HG03108 (cell line): ENCODE results near the gene FADS6.

Experiments
- ATAC-seq: cut with Tn5 transposase; IDR thresholded peaks from one replicate; pipeline ENCODE4 v1.9.1; 2021; ENCODE audit warnings: moderate library complexity; ENCODE audit not compliant: unreplicated experiment

The FADS6 gene

DNA sequence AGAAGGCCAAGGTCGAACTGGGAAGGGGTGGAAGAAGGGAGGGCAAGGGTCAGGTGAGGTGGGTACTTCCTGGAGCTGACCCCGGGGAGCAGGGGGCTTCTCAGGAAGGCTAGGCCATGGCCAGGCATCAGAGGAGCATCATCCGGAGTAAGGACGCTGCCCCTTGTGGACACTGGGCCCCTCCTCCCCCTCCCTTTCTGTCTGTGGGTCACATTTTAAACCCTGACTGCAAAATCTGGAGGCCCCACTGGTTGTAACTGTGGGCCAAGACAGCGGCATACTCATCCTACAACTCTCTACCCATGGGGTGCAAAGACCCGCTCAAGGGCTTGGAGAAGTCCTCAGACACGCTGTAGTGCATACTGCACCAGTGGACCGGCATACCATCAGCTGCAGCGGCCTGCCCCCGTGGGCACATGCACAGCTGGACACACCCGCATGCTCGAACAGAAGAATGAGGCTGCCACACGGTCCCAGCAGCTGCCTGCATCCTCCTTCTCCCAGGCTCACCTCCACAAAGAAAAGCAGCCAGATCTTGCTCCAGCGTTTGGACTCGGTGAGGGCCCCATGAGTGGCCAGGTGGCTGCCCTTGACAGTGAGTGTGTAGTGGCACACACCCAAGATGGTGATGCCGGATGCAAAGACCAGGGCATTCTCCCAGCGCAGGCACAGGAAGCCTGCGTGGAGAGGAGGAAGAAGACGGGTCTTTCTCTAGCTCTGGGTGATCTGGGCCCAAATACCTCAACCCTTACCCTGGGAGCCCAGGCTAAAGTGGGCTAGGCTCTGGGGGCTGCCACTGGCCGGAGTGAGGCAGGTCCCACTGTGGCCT is 1.2 kb downstream of the FADS6 start:
- no peak for ATAC-seq

DNA sequence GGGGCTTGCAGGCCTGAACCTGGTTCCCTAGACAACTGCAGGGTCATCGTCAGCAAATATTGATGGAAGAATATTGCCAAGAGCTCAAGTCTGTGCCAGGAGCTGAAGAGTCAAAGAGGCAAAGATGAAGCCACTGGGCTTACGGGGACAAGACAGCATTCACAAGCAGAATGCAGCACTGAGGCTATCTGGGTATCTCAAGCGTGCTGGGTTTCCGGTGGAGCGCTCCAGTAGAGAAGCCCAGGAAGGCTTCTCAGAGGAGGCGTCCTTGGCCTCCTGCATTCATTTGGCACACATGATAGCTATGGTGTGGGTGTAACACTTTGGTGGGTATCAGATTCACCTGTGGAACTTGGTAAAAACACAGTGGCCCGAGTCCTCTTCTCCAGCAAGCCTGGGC is 2.9 kb downstream of the FADS6 start:
- ATAC-seq, result no peak

DNA sequence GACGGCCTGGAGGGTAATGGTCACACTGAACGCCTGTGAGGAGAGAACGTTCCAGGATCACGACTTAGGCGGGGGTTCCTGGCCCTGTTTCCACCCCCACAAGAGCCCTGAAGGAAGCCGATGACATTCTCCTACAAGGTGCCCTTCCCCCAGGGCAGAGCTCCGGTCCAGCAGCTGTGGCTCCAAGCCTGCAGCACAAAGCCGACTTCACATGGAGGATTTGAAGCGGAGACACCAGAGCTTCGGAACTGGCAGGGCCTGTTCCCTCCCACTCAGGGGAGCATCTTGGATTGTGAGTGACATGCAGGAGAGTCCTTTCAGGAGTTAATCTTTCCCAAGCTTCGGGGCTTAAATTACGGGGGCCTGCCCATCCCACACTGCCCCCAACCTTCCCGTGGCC is 5.0 kb downstream of the FADS6 start:
- ATAC-seq, result no peak

DNA sequence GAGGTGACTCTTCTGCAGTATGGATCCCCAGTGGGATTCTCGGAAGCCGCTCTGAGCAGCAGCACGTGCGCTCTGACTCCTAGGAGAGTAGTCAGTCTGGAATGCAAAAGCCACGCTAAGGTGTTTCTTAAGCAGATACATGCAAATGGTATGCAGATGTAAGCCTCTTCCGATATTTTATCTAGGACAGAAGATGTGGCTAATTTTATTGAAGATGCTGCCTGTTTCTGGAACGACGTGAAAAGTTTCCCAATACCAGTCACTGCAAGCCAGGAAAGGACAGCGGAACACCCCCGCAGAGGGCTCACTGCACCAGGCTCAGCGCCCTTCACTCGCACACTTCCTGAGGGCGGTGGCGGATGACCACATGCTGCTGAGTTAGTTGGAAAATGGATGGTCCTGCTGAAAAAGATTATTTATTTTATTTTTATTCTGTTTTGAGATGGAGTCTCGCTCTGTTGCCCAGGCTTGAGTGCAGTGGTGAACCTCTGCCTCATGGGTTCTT is 10.1 kb downstream of the FADS6 start:
- ATAC-seq, result no peak

DNA sequence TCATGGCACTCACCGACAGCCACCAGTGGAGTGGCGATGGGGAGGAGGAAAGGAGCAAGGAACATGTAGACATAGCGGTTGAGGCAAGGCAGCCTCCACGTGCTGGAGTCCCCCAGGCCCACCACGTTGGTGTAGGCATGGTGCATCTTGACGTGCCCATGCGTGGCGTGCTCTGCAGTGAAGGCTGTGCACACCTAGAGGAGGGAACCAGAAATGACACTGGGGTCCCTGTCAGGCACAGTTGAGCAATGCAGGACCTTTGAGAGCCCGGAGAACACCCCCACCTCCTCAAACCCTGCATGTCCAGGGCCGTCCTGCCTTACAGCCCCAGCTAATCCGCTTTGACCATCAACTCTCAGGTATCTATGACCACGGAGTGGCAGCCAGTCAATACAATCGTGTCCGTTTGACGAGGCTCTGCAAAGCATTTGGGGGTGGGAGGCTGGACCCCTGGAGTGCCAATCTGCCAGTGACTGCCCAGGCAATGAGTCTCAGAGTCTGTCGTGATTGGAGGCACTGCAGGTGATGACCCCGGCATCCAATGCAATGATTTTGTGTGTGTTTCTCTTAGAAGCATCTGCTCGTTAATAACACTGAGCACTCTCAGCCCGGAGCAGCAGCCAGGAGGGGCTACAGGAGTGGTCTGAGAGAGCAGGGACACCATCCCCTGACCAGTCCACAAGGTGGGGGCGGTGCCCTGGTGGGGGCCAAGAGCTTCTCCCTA is 10.8 kb downstream of the FADS6 start:
- no peak for ATAC-seq

DNA sequence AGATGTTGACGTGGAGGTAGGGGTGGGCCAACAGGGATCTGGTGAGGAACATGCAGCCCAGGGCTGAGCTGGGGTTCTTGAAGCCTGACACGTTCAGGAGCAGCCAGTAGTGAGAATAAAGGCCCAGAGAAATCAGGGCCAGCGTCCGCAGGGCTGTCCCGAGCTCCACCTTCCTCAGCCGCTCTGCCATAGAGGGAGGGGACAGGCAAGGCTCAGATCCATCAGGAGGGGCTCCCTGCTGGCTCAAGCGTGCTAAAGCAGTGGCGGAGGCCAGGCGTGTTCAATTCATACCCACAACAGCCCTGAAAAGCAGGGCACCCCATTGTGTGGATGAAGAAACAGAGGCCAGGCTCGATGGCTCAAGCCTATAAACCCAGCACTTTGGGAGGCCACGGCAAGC is 12.4 kb downstream of the FADS6 start:
- no peak for ATAC-seq

DNA sequence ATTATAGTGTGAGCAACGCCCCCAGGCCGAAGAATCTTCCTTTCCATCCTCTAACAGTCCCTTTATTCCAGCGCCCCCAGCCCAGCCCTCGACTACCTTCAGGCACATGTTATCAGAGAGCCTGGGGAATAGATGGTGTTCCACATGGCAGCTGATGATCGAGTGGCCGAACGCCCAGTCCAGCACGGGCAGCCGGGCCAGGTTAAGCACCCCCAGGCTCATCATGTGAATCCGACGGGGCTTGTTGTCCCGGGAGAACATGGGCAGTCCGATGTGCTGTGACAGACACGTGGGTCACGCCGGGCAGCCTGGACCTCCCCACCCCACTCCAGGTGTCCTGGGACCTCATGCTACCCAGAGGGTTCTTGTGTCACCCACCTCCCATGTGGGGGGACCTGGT is 14.1 kb downstream of the FADS6 start:
- ATAC-seq, result no peak

DNA sequence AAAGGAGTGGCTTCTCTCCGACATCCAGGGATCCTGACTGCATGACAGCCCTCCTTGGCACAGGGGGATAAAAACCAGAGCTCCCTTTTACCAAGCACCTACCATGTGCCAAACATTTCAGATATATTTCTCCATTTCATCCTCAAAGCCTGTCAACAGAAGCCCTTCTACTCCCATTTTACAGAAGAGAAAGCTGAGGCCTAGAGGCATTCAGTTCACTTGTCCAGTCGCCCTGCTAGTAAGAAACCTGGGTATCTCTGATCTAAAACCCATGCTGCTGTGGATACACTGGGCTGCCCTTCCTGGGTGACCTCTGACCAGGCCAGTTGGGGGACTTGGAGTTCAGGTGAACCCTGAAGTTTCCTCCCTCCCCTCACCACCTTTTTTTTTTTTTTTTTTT is 14.8 kb downstream of the FADS6 start:
- ATAC-seq, result no peak

DNA sequence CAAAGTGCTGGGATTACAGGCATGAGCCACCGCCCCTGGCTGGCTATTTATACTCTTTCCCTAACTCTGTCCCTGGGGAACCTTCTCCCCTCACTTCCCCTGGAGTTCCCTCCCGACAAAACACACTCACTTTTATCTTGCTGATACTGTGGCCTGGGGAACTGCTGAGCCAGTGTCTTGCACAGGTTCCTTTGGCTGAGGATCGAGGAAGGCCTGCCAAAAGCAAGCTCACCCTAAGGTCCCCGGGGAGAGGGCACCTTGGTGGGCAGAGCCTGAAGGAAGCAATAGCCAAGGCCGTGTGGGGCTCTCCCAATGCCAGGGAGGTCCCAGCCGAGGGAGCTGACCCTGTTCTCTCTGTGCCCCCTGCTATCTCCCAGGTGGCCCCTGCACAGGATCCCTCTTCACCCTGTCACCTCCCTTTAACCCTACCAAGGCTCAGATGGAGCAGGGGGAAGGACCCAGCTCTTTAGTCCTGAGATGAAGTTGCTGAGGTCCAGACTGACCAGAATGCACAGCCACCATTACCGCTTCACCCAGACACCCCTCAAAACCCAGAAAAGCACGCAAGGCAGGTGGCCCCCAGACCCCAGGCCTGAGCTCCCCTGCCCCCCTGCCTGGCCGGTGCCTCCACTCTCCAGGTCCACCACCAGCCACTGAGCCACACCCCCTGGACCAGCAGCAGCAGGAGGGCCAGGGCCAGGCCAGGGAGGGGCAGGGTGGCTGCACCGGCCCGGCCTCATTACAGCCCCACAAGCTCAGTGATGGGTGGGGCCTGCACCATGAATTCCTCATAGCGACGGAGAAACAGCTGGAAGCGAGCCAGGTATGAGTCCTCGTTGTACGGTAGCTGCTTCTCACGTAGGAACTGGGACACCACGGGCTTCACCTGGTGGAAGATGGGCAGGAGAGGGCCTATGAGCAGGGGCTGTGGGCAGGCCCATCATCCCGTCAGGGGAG is 15.6 kb downstream of the FADS6 start:
- ATAC-seq, result no peak

DNA sequence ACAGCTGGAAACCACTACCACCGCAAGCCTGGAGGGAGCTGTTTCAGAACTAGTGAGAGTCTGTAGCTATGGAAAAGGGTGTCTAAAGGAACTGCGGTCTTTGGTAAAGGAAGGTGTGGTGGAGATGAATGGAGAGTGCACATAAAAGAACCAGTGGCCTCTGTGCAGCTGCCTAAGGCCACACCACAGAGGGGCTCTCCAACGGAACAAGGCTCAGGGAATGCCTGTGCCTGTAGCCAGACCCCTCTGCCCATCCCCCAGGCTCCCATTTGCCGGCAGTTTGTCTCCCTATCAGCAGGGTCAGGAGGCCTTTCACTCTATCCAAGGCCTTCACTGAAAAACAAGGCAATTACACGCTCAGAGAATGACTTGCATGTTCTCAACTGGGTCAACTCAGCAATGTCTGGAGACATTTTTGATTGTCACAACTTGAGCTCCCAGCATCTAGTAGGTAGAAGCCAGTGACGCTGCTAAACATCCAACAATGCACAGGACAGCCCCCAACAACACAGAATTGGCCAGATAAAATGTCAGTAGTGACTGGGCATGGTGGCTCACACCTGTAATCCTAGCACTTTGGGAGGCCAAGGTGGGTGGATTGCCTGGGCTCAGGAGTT is 17.3 kb downstream of the FADS6 start:
- ATAC-seq, result no peak

DNA sequence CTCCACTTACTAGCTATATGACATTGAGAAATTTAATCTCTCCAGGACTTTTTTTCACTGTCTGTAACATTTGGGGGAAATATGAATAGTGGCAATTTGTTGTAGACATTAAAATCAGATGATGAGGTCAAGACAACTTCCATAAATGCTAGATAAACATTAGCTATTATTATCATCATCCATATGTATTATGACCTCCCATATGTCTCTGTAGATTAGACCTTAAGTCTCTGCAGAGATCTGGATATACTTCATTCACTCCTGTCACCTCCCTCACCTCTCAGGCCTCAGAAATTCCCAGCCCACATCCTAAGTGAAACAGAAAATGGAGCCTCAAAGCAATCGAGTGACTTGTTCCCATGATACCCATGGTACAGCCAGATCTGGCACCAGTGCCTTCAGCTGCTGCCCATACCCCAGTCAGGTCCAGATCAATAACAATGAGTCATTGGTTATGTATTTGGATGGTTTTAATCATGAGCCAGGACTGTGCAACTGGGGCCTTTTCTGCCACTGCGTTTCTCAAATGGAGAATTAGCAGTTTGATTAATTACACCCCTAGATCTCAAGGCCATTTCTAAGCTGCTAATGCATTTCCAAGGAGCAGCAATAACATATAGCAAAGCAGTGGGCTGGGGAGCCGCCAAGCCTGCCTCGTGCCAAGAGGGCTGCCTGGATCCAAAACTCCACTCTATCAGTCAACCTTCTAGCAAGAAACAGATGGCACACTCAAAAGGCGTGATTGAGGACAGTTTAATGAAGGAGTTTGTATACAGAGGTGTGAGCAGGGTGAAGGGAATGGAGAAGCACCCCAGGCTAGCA is 18.1 kb downstream of the FADS6 start:
- ATAC-seq, result no peak

DNA sequence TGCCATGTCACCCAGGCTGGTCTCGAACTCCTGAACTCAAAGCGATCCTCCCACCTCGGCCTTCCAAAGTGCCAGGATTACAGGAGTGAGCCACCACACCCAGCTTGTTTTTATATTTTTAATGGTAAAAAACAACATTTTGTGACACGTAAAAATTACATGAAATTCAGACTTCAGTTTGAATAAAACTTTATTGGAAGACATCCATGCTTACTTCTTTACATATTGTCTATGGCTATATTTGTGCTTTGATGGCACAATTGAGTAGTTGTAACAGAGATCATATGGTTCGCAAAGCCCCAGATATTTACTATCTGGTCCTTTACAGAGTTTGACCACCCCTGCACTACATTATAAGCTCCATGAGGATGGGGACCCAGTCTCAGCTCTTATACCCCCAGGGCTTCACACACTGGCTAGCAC is 18.8 kb downstream of the FADS6 start:
- ATAC-seq, result no peak

DNA sequence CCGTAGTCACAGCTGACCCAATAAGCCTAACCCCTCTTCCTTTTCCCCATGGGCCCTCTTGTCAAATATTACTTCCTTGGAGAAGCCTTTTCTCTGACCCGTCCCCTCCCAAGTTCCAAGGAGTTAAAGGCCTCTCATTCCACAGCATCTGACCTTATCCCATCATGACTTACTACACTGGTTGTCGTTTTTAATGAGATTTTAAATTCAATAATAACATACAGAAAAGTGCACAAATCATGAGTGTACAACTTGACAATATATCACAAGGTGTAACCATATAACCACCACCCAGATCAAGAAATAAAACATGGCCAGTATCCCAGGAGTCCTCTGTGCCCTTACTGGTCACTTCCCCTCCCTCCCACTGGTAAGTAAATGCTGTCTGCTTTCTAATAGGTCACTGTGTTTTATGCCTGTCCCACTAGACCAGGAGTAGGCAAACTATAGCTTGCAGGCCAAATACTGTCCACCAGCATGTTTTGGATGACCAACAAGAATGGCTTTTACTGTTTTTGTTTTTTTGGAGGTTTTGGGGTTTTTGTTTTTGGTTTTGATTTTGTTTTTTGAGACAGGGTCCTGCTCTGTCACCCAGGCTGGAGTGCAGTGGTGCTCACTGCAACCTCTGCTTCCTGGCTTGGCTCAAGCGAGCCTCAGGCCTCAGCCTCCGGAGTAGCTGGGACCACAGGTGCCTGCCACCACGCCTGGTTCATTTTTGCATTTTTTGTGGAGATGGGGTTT is 19.4 kb downstream of the FADS6 start:
- no peak for ATAC-seq

DNA sequence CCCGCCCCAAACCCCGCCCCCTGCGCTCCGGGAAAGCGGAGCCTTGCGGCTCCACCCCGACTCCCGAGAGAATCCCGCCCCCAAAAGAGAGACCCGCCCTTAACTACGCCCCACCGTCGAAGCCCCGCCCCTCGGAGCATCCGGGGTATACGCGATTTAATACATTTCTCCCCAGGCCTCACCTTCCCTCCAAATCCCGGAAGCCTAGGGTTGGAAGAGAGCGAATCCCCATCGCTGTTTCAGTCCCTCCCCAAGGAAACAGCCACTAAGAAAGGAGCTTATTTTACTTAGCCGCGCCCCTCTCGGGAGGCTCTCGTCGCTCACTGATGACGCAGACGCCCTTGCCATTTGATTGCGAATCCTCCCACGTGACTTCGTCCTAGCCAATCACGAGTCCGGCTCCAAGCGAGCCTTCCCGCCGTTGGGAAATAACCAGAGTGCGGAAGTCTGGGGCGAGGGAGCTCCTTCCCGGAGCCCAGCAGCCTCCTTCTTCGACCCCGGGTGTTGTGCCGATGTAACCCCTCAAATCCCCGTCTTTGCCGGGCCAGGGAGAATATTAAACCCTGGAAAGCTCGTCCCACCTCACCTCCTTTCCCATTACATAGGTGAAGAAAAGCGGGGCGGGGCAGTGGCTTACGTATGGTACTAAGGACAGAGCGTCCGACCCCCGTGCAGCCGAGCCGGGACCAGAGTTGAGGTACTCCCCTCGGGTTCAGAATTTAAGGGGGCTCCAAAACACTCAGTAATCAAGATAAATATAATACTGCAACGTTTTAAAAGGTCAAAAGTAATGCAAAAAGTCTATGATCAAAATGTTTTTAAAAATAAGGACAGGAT is 20.2 kb downstream of the FADS6 start:
- peak; percentile 88 for ATAC-seq

DNA sequence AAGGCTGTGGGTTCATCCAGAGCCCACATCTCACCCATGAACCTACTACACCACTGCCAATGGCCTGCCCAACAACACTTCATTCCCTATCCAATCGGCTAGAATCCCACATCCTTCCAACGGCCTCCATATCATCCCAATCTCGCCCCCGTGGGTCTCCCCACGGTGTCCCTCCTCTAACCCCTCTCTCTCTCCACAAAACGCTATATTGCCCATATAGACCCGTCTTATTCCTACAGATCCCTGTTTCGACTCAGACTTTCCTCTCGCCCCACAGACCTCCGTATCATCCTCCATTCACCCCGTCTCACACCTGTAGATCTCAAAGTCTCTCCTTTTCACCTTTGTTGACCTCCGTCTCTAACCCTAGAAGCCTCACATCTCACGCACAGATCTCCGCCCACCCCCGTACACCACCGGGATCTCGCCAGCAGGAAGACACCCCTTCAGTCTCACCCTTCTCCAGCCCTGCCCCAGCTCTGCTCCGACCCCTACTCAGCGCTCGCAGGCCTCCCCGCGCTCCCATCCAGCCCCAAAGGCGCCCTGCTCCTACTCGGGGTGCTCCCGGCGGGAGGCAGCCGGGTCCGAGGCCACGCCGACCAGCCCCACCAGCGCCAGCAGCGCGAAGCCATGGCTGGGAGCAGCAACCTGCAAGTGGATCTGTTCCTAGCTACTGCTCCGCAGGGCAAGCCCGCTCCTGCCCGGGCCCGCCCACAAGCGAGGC is 21.0 kb downstream of the FADS6 start, which contains the start of gene FDXR:
Gene FDXR, minus strand, starts transcription at position 682 of the 724 bp plus-strand sequence. Its CDS starts 50 bp downstream, at position 632.
- ATAC-seq, result peak; percentile 13

DNA sequence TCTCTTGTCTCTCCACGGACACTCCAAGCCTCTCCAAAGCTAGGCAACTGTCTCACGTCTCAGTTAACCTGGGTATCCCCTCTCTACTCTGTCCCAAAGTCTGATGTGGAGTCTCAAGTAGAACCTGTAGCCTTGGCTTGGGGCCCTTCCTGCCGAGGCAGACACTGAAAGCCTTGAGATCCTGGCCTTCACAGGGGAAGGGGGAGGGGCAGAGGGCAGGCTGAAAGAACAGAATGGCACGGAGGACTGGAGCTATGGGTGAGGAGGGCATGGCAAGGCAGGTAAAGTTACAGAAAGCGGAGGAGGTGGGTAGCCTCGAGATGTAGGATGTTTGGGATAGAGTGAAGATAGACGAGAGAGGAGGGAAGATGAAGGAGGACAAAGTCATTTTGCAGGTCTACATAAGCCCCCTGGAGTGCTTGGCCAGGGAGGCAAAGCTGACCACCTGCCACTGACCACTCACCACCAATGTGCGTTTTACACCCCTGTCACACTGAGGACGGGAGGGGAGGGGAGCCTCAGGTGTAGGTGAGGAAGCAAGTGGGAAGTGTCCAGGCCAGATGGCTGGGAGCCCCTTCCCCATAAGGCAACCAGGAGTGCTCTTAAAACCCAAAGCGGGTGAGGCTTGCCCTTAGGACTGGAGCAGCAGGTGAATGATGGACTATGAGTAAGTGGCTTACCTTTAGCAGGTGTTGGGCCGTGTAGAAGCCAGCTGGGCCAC is 21.9 kb downstream of the FADS6 start:
- no peak for ATAC-seq

DNA sequence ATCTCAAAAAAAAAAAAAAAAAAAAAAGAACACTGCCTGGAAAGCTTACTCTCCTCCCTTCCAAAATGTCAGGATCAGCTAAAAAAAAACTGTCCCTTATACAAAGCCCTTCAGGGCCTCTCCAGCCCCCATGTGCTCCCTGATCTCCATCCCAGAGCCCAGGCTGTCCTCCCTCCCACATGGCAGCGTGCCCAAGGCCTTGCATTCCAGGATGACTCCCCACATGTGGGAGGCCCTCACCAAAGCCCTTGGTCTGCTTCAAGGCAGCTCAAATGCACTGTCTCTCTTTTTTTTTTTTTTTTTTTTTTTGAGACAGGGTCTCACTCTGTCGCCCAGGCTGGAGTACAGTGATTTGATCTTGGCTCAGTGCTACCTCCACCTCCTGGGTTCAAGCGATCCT is 22.9 kb downstream of the FADS6 start:
- ATAC-seq, result no peak
